ENCODE measurements around the gene NCL. TPM values are rescaled to one million over a fixed set of nuclear protein-coding genes. Genes with fewer than 3 reads are reported as not detected.

Gene NCL
- total RNA-seq, 1 donor, result 92.6 TPM

Small RNA genes lying within 50 kb of the gene (small RNA-seq; reads per million reads assigned to genes)
- 1.4 reads per million, percentile 48 among the genes with 10 or more reads in this experiment for gene RNU2-22P
- gene SNORA75, result 667 reads per million, percentile 99 among the genes with 10 or more reads in this experiment
- not detected for gene SNORD20
- gene SNORD82, result 1,095 reads per million, percentile 99 among the genes with 10 or more reads in this experiment

Other genes starting within 250 kb of the NCL start
- gene B3GNT7, start 68.8 kb downstream of the NCL start, total RNA-seq, result 0.29 and 0.72 TPM in 2 replicates
- under 0.01 TPM in 2 replicates for gene NMUR1, start 66.0 kb upstream of the NCL start, total RNA-seq
- not detected in 2 replicates for gene TEX44, start 128.4 kb upstream of the NCL start, total RNA-seq
- gene PTMA, start 244.0 kb upstream of the NCL start, total RNA-seq, result 459 and 545 TPM in 2 replicates